PC-9 (cell line): ENCODE data around the gene SMAP1.

Experiments used
- CTCF ChIP-seq: fragments of 200-600 bp; sonication (generic); conservative IDR thresholded peaks from 2 replicates; pipeline ENCODE4 v1.6.1; 2017; ENCODE audit warnings: mixed run types, antibody characterized with exemption, mild to moderate bottlenecking, moderate library complexity
- EZH2 ChIP-seq: fragments of 200-600 bp; sonication (generic); IDR thresholded peaks from 2 replicates; pipeline ENCODE4 v1.8.0; 2017; ENCODE audit warnings: antibody characterized with exemption, low read depth

- TF ChIP-seq EZH2 (no peak), CTCF (no peak)
These were observed 49.5 kb downstream of the SMAP1 start for GRCh38 chr6:70717038-70717801.
